HepG2 (cell line): ENCODE data around the gene ASCL3. TPM values are rescaled to one million over a fixed set of nuclear protein-coding genes. Genes with fewer than 3 reads are reported as not detected.
A peak's percentile ranks its signal among the peaks of the same experiment; 100 is the strongest.

Experiments
- CCDC6 ChIP-seq: sonication (generic); formaldehyde crosslinking; IDR thresholded peaks from 2 replicates; pipeline ENCODE4 v1.8.1; 2022; ENCODE audit warnings: mild to moderate bottlenecking, missing genetic modification reagents, moderate library complexity
- HDAC2 ChIP-seq: sonication (generic); formaldehyde crosslinking; IDR thresholded peaks from 2 replicates; pipeline ENCODE4 v1.4.0; 2020; ENCODE audit warnings: missing genetic modification reagents
- KIAA2018 ChIP-seq: sonication (generic); formaldehyde crosslinking; IDR thresholded peaks from 2 replicates; pipeline ENCODE4 v1.5.0; 2020; ENCODE audit warnings: mild to moderate bottlenecking, missing genetic modification reagents, borderline replicate concordance
- LCORL ChIP-seq, 2 experiments: fragments of 450-650 bp in 1 of 2; sonication (generic) in 1 of 2; formaldehyde crosslinking in 1 of 2; IDR thresholded peaks; 2 replicates each; pipeline versions ENCODE4 v1.5.0 to v1.6.1; 2017 to 2020; ENCODE audit warnings: antibody characterized with exemption in 1 of 2, missing genetic modification reagents in 1 of 2
- ZBTB40 ChIP-seq, 2 experiments: fragments of 450-650 bp in 1 of 2; sonication (generic) in 1 of 2; formaldehyde crosslinking in 1 of 2; IDR thresholded peaks; 2 replicates each; pipeline versions ENCODE4 v1.6.1 to v1.8.0; 2016 to 2022; ENCODE audit warnings: antibody characterized with exemption in 1 of 2, mild to moderate bottlenecking in 1 of 2, missing genetic modification reagents in 1 of 2
- ZNF430 ChIP-seq: sonication (generic); formaldehyde crosslinking; IDR thresholded peaks from 2 replicates; pipeline ENCODE4 v1.9.0; 2021; ENCODE audit warnings: mild to moderate bottlenecking, missing genetic modification reagents
- ZNF446 ChIP-seq: sonication (generic); formaldehyde crosslinking; IDR thresholded peaks from 2 replicates; pipeline ENCODE4 v1.5.0; 2020; ENCODE audit warnings: mild to moderate bottlenecking, missing genetic modification reagents
- polyA plus RNA-seq, 8 experiments: library from polyadenylated mRNA; depleted of rRNA in 3 of 8; stranded (reverse) in 7 of 8; unstranded in 1 of 8; fragments of >200 nt; fragmentation: Illumina TruSeq in 4 of 8; extraction: Trizol in 4 of 8; gene quantifications; 2 replicates each; pipeline versions ENCODE4 v1.2.1 to v1.2.3, GENCODE V29; 2011 to 2016; ENCODE audit warnings: low read depth in 4 of 8, missing spikeins in 1 of 8, mixed read lengths in 1 of 8; ENCODE audit not compliant: insufficient read depth in 1 of 8
- total RNA-seq, 5 experiments: library from RNA; depleted of rRNA; stranded (reverse); fragments of >200 nt; fragmentation: Illumina TruSeq; extraction: Trizol; gene quantifications; 2 replicates each; pipeline ENCODE4 v1.2.3, GENCODE V29; 2016; ENCODE audit warnings: low read depth in 1 of 5
- TF ChIP-seq, protein P1 (sequence below): sonication (generic); formaldehyde crosslinking; IDR thresholded peaks from 2 replicates; pipeline ENCODE4 v1.4.0; 2020; ENCODE audit warnings: missing genetic modification reagents

ASCL3 gene
- total and polyA plus RNA-seq, 2 of the 13 experiments (the other 11 are each of a cell fraction or from before 2014, with no cell fraction given): not detected

- TF ChIP-seq ZBTB40 (IDR thresholded peaks at IDR 0.05) (no peak), ZBTB40 (CRISPR knock-in tag; IDR thresholded peaks at IDR 0.05) (peak; percentile 58; the same call in 1 of the 2 replicates), HDAC2 (CRISPR knock-in tag) (peak; percentile 23; the same call in 1 of the 2 replicates), ZNF446 (CRISPR knock-in tag) (no peak), LCORL (IDR thresholded peaks at IDR 0.05) (no peak), LCORL (CRISPR knock-in tag; IDR thresholded peaks at IDR 0.05) (peak; percentile 55; the same call in 1 of the 2 replicates), ZNF430 (CRISPR knock-in tag) (peak; percentile 79; the same call in 1 of the 2 replicates), CCDC6 (CRISPR knock-in tag) (no peak), KIAA2018 (CRISPR knock-in tag) (0 out of 2 replicates have a peak, but pooled peaks have one; percentile 51)
- TF ChIP-seq, protein P1, sequence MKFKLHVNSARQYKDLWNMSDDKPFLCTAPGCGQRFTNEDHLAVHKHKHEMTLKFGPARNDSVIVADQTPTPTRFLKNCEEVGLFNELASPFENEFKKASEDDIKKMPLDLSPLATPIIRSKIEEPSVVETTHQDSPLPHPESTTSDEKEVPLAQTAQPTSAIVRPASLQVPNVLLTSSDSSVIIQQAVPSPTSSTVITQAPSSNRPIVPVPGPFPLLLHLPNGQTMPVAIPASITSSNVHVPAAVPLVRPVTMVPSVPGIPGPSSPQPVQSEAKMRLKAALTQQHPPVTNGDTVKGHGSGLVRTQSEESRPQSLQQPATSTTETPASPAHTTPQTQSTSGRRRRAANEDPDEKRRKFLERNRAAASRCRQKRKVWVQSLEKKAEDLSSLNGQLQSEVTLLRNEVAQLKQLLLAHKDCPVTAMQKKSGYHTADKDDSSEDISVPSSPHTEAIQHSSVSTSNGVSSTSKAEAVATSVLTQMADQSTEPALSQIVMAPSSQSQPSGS: 0 out of 2 replicates have a peak, but pooled peaks have one; percentile 28
Observed at GRCh38 chr11:8911029-8911823, 31.6 kb downstream of the ASCL3 start, which contains the start of gene AKIP1 (continued).
